ENCODE data around the gene CALCA. TPM values are rescaled to one million over a fixed set of nuclear protein-coding genes. Genes with fewer than 3 reads are reported as not detected.
A peak's percentile ranks its signal among the peaks of the same experiment; 100 is the strongest.

CALCA gene
- total and polyA plus RNA-seq, 2 of the 8 experiments (the other 6 are each of a cell fraction or from before 2014, with no cell fraction given): 0.50 to 0.73 TPM

- FAIRE-seq (no peak), DNase-seq (ENCODE audit: low read depth in 1 of 2, low spot score in 2 of 2) (peak; percentile 49 to 95)
- H4K8ac ChIP-seq (ENCODE audit: extremely low read depth, insufficient read depth, low read length): no peak overlapping the region
- ChIA-PET CTCF (ENCODE audit: partially characterized antibody) (interaction anchor here (0.6 to 4.2 kb wide), 36 partner anchors 10 to 1109 kb away, joined by 3 to 36 read pairs (median 4); partner anchors contain the start of gene CALCB), POLR2A (ENCODE audit: partially characterized antibody) (interaction anchor here (0.8 kb wide), 1 partner anchor 19 kb away, joined by 3 read pairs; no protein-coding TSS in a partner anchor)
- no peaks in the 10 kb centered on the region for H3K79me2 ChIP-seq (ENCODE audit: control insufficient read depth in 1 of 2, insufficient read depth in 2 of 2, low read length in 2 of 2)
- no peak overlapping the region for H3K9ac ChIP-seq (replicated peaks in 1 of 4; ENCODE audit: extremely low read depth in 1 of 4, low read depth in 3 of 4, low read length in 3 of 4)
- no peak overlapping the region for H2BK15ac ChIP-seq (ENCODE audit: low read length)
- H2BK5ac ChIP-seq (ENCODE audit: low read depth, low read length): no peak overlapping the region
- H3K23me2 ChIP-seq (ENCODE audit: low read depth, low read length): peaks cover 12% of the 10 kb centered on the region
- H2BK120ac ChIP-seq (replicated peaks; ENCODE audit: low read depth, low read length): no peak overlapping the region
- no peak overlapping the region for H3K4ac ChIP-seq (replicated peaks; ENCODE audit: insufficient read length, low read depth, low read length)
- H3K4me1 ChIP-seq (replicated peaks in 1 of 4; ENCODE audit: control insufficient read depth in 3 of 4, insufficient read depth in 4 of 4, low read length in 3 of 4): peaks cover 7 to 27% (median 16%) of the 10 kb centered on the region in 4 experiments
- H3K27me3 ChIP-seq (replicated peaks in 1 of 4; ENCODE audit: control insufficient read depth in 3 of 4, extremely low read depth in 1 of 4, insufficient read depth in 3 of 4, low read length in 3 of 4): peaks cover 38 to 50% (median 44%) of the 10 kb centered on the region in 4 experiments
- H3K36me3 ChIP-seq (ENCODE audit: control insufficient read depth in 2 of 4, insufficient read depth in 4 of 4, low read length in 3 of 4): no peaks in the 10 kb centered on the region
- H3K56ac ChIP-seq (replicated peaks; ENCODE audit: insufficient read length, low read depth, low read length): no peak overlapping the region
- no peaks in the 10 kb centered on the region for H3K79me1 ChIP-seq (ENCODE audit: low read depth, low read length)
- no peak overlapping the region for H2BK12ac ChIP-seq (ENCODE audit: low read depth, low read length)
- H3K4me2 ChIP-seq (ENCODE audit: insufficient read depth in 1 of 2, low read depth in 2 of 2, low read length in 2 of 2): 0 out of 4 replicates have a peak overlapping the region, but pooled peaks of 1 of the 2 experiments have one; percentile 26
- 0 out of 2 replicates have a peak, but pooled peaks have one; percentile 46 for TF ChIP-seq MAX (IDR thresholded peaks at IDR 0.05)
- no peak for TF ChIP-seq SIX5 (IDR thresholded peaks at IDR 0.05; ENCODE audit: low read depth, low read length)
- 0 out of 2 replicates have a peak, but pooled peaks have one; percentile 20 for TF ChIP-seq TEAD4 (IDR thresholded peaks at IDR 0.05; ENCODE audit: low read depth, low read length)
- TF ChIP-seq CTCF (IDR thresholded peaks at IDR 0.05; ENCODE audit: control extremely low read depth in 1 of 3, insufficient read depth in 1 of 3, low read depth in 1 of 3, low read length in 3 of 3): peak; percentile 82 to 96 (median 86)
- TF ChIP-seq NANOG (IDR thresholded peaks at IDR 0.05; ENCODE audit: insufficient read depth, low read depth, low read length, poor library complexity, severe bottlenecking): no peak
- peak; percentile 73 to 80 for TF ChIP-seq RAD21 (IDR thresholded peaks at IDR 0.05 in 1 of 2, conservative IDR thresholded peaks at IDR 0.05 in 1 of 2; ENCODE audit: low read depth in 2 of 2, low read length in 2 of 2)
- no peak overlapping the region for H3K27ac ChIP-seq (ENCODE audit: low read depth, low read length)
- no peaks in the 10 kb centered on the region for H3K9me3 ChIP-seq (ENCODE audit: insufficient read depth in 2 of 2, low read depth in 1 of 2, low read length in 1 of 2)
- no peak overlapping the region for H4K5ac ChIP-seq (ENCODE audit: insufficient read length, low read depth, low read length)
- H3K23ac ChIP-seq (ENCODE audit: insufficient read length): no peak overlapping the region
- H2BK20ac ChIP-seq (ENCODE audit: low read length): no peak overlapping the region
- peaks cover 3 to 10% of the 10 kb centered on the region in 2 experiments for H4K20me1 ChIP-seq (replicated peaks in 1 of 2; ENCODE audit: control insufficient read depth in 1 of 2, insufficient read depth in 2 of 2, low read length in 2 of 2)
- no peak overlapping the region for H3K18ac ChIP-seq (ENCODE audit: extremely low read depth, low read length)
- H3K14ac ChIP-seq (ENCODE audit: insufficient read length): no peak overlapping the region
- no peak overlapping the region for H3K4me3 ChIP-seq (ENCODE audit: extremely low read depth in 1 of 4, insufficient read depth in 2 of 4, low read depth in 3 of 4, low read length in 4 of 4)
- no peak overlapping the region for H4K91ac ChIP-seq (replicated peaks; ENCODE audit: insufficient read length, low read length)
- 6% methylated on average over 6 of the region's 7 CpGs; no CpG with 5 or more reads in 1 of the 2 experiments for WGBS, 2 experiments (ENCODE audit: extremely low coverage in 1 of 2, insufficient coverage in 1 of 2, insufficient read length in 1 of 2, insufficient replicate concordance in 2 of 2, low coverage in 1 of 2, low lambda C conversion rate in 2 of 2, missing lambda C conversion rate in 1 of 2)
- peak overlapping the region; percentile 94; the same call in 1 of the 2 replicates for H2AFZ ChIP-seq (ENCODE audit: low read length)
- no peak overlapping the region for H2AK5ac ChIP-seq (ENCODE audit: low read depth, low read length)
Measured at GRCh38 chr11:14969901-14970323, 2.2 kb downstream of the CALCA start.
